ENCODE results near the gene FSCN2. TPM values are rescaled to one million over a fixed set of nuclear protein-coding genes. Genes with fewer than 3 reads are reported as not detected.

The FSCN2 gene
- total RNA-seq, 6 donors from 2014 or later = 2.7 to 37.7 (median 3.9) TPM

- Histone ChIP-seq H3K4me3 (no peak overlapping the region), H3K27ac (peak overlapping the region in 1 of 4 donors; percentile 31), H3K9me3 (no peaks in the 10 kb centered on the region), H3K27me3 (no peaks in the 10 kb centered on the region), H3K4me1 (peaks cover 21 to 35% (median 27%) of the 10 kb centered on the region in 4 donors), H3K36me3 (peaks cover 19 to 98% (median 73%) of the 10 kb centered on the region in 4 donors)
- ATAC-seq (ENCODE audit: low FRiP score in 2 of 2) (no peak), DNase-seq (peak in 1 of 2 donors; percentile 47)
- 65 to 82% methylated on average over 10 of the region's 10 CpGs for WGBS, 2 donors
- TF ChIP-seq POLR2AphosphoS5 (IDR thresholded peaks at IDR 0.05) (no peak), CTCF (IDR thresholded peaks at IDR 0.05) (no peak), EP300 (IDR thresholded peaks at IDR 0.05) (no peak), POLR2A (IDR thresholded peaks at IDR 0.05) (no peak)
Measured at GRCh38 chr17:81563861-81564586, 35.8 kb downstream of the FSCN2 start.

GRCh38 chr17:81564778-81565177 lies 36.6 kb downstream of the FSCN2 start:
- Histone ChIP-seq H3K4me3 (no peak overlapping the region), H3K27me3 (no peaks in the 10 kb centered on the region), H3K4me1 (peaks cover 21 to 35% (median 27%) of the 10 kb centered on the region in 4 donors), H3K36me3 (peaks cover 17 to 98% (median 75%) of the 10 kb centered on the region in 4 donors), H3K9me3 (no peaks in the 10 kb centered on the region), H3K27ac (peak overlapping the region in 1 of 4 donors; percentile 76)
- TF ChIP-seq POLR2A (IDR thresholded peaks at IDR 0.05) (no peak), EP300 (IDR thresholded peaks at IDR 0.05) (no peak), POLR2AphosphoS5 (IDR thresholded peaks at IDR 0.05) (no peak), CTCF (IDR thresholded peaks at IDR 0.05) (no peak)
- no peak for ATAC-seq (ENCODE audit: low FRiP score in 2 of 2)
- DNase-seq = no peak
- WGBS, 2 donors = 90 to 92% methylated on average over 17 of the region's 17 CpGs

- H3K4me1 ChIP-seq = peaks cover 21 to 35% (median 27%) of the 10 kb centered on the region in 4 donors
- no peaks in the 10 kb centered on the region for H3K9me3 ChIP-seq
- ATAC-seq (ENCODE audit: low FRiP score in 2 of 2) (no peak), DNase-seq (peak in 1 of 2 donors; percentile 59)
- no peak overlapping the region for H3K4me3 ChIP-seq
- TF ChIP-seq POLR2AphosphoS5 (IDR thresholded peaks at IDR 0.05) = no peak
- no peak for TF ChIP-seq CTCF (IDR thresholded peaks at IDR 0.05)
- TF ChIP-seq POLR2A (IDR thresholded peaks at IDR 0.05) = no peak
- no peak for TF ChIP-seq EP300 (IDR thresholded peaks at IDR 0.05)
- 92 to 95% methylated on average over 14 to 16 of the region's 16 CpGs for WGBS, 2 donors
- H3K27me3 ChIP-seq = no peaks in the 10 kb centered on the region
- peak overlapping the region; percentile 32 to 79 (median 70) for H3K27ac ChIP-seq
- H3K36me3 ChIP-seq = peaks cover 21 to 98% (median 76%) of the 10 kb centered on the region in 4 donors
Measured at GRCh38 chr17:81565231-81565630, 37.1 kb downstream of the FSCN2 start.

GRCh38 chr17:81566461-81567126 lies 38.4 kb downstream of the FSCN2 start:
- peak overlapping the region in 2 of 4 donors; percentile 11 to 17 for H3K4me3 ChIP-seq
- H3K27ac ChIP-seq = peak overlapping the region; percentile 63 to 79 (median 74)
- H3K36me3 ChIP-seq = peaks cover 34 to 98% (median 84%) of the 10 kb centered on the region in 4 donors
- no peak for TF ChIP-seq CTCF (IDR thresholded peaks at IDR 0.05)
- peak; percentile 72 to 86 for ATAC-seq (ENCODE audit: low FRiP score in 2 of 2)
- H3K9me3 ChIP-seq = no peaks in the 10 kb centered on the region
- 7 to 12% methylated on average over 8 of the region's 8 CpGs for WGBS, 2 donors
- peak in 1 of 2 donors; percentile 60 for DNase-seq
- H3K4me1 ChIP-seq = peaks cover 21 to 35% (median 27%) of the 10 kb centered on the region in 4 donors
- no peaks in the 10 kb centered on the region for H3K27me3 ChIP-seq
